ENCODE data around the gene DLST.
"Not testable (repeated sequence)": the region's sequence is repeated elsewhere in the genome, so short reads cannot be mapped to it uniquely, and the experiment has no call there.

DLST gene

GRCh38 chr14:74919421-74920165 lies 37.9 kb downstream of the DLST start:
- DNase-seq, result no peak

GRCh38 chr14:74920281-74920680 lies 38.6 kb downstream of the DLST start:
- no peak for DNase-seq

GRCh38 chr14:74921053-74921620 lies 39.4 kb downstream of the DLST start:
- DNase-seq, result no peak

GRCh38 chr14:74921987-74922751 lies 40.5 kb downstream of the DLST start:
- no peak for DNase-seq

GRCh38 chr14:74922752-74923401 lies 41.2 kb downstream of the DLST start, which contains the start of gene RPS6KL1:
Gene RPS6KL1 (minus strand): TSS chr14:74923260. CDS start chr14:74921541, 1,719 bp downstream.
- no peak for DNase-seq

- no peak for DNase-seq
Measured at GRCh38 chr14:74924061-74924460, 42.3 kb downstream of the DLST start.

GRCh38 chr14:74927225-74927624 lies 45.5 kb downstream of the DLST start:
- no peak for DNase-seq

GRCh38 chr14:74929242-74929641 lies 47.5 kb downstream of the DLST start:
- DNase-seq, result no peak

GRCh38 chr14:74931744-74932143 lies 50.0 kb downstream of the DLST start:
- DNase-seq, result not testable (repeated sequence)

- no peak for DNase-seq
Measured at GRCh38 chr14:74932401-74932901, 50.7 kb downstream of the DLST start.

- DNase-seq, result not testable (repeated sequence)
Measured at GRCh38 chr14:74932936-74933335, 51.2 kb downstream of the DLST start.

GRCh38 chr14:74934041-74934440 lies 52.3 kb downstream of the DLST start:
- no peak for DNase-seq

- no peak for DNase-seq
Measured at GRCh38 chr14:74934476-74935359, 53.0 kb downstream of the DLST start.

GRCh38 chr14:74935360-74935680 lies 53.6 kb downstream of the DLST start:
- DNase-seq, result no peak

- DNase-seq, result no peak
Measured at GRCh38 chr14:74936151-74936550, 54.4 kb downstream of the DLST start.

GRCh38 chr14:74936731-74937130 lies 55.0 kb downstream of the DLST start:
- DNase-seq, result no peak

GRCh38 chr14:74937171-74937570 lies 55.5 kb downstream of the DLST start:
- no peak for DNase-seq

- DNase-seq, result no peak
Measured at GRCh38 chr14:74938531-74939495, 57.1 kb downstream of the DLST start.

- DNase-seq, result no peak
Measured at GRCh38 chr14:74940956-74941565, 59.3 kb downstream of the DLST start.

- DNase-seq, result peak; percentile 39
Measured at GRCh38 chr14:74941676-74942097, 60.0 kb downstream of the DLST start.

Measured in T1000 (cell line).